C4-2B (cell line): ENCODE data around the gene AP1S1.
"Not testable (repeated sequence)": the region's sequence is repeated elsewhere in the genome, so short reads cannot be mapped to it uniquely, and the experiment has no call there.

Experiments used
- H3K27ac ChIP-seq: fragments of 450-650 bp; 2 replicates; pipeline ENCODE4 v1.5.1; 2017
- ZFX ChIP-seq: fragments of 450-650 bp; IDR thresholded peaks from 2 replicates; pipeline ENCODE4 v1.6.1; 2017
- TF ChIP-seq, protein P1 (sequence below): fragments of 450-650 bp; conservative IDR thresholded peaks from 2 replicates; pipeline ENCODE4 v1.5.1; 2017; ENCODE audit warnings: mild to moderate bottlenecking

Gene AP1S1

GRCh38 chr7:101153969-101154692, at the start of gene AP1S1:
Gene AP1S1 (plus strand): TSS chr7:101154476. CDS start chr7:101154515, 39 bp downstream.
- H3K27ac ChIP-seq, result peak within 1 kb of the TSS; percentile 95
- TF ChIP-seq, protein P1, sequence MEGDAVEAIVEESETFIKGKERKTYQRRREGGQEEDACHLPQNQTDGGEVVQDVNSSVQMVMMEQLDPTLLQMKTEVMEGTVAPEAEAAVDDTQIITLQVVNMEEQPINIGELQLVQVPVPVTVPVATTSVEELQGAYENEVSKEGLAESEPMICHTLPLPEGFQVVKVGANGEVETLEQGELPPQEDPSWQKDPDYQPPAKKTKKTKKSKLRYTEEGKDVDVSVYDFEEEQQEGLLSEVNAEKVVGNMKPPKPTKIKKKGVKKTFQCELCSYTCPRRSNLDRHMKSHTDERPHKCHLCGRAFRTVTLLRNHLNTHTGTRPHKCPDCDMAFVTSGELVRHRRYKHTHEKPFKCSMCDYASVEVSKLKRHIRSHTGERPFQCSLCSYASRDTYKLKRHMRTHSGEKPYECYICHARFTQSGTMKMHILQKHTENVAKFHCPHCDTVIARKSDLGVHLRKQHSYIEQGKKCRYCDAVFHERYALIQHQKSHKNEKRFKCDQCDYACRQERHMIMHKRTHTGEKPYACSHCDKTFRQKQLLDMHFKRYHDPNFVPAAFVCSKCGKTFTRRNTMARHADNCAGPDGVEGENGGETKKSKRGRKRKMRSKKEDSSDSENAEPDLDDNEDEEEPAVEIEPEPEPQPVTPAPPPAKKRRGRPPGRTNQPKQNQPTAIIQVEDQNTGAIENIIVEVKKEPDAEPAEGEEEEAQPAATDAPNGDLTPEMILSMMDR, result no peak
- no peak for TF ChIP-seq ZFX

DNA sequence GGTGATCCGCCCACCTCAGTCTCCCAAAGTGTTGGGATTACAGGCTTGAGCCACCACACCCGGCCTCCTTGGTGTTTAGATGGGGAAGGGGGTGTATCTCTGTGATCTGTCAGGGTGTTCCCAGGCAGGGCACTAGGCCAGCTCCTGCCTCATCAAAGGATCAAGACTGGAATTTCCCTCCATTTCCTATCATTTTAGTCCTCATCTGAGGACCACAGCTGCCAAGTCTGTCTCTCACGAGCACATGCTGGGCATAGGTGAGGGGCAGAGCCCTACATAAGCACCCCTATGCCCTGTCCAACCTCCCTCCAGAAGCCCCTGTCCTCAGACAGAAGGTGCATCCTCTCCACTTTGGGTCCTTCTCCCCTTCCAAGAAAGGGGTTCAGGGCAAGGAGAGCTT, 49.5 kb upstream of the AP1S1 start:
- H3K27ac ChIP-seq, result no peak overlapping the region
- no peak for TF ChIP-seq ZFX
- TF ChIP-seq, protein P1, result no peak

GRCh38 chr7:101105248-101105647, 49.0 kb upstream of the AP1S1 start:
- not testable (repeated sequence) for H3K27ac ChIP-seq

DNA sequence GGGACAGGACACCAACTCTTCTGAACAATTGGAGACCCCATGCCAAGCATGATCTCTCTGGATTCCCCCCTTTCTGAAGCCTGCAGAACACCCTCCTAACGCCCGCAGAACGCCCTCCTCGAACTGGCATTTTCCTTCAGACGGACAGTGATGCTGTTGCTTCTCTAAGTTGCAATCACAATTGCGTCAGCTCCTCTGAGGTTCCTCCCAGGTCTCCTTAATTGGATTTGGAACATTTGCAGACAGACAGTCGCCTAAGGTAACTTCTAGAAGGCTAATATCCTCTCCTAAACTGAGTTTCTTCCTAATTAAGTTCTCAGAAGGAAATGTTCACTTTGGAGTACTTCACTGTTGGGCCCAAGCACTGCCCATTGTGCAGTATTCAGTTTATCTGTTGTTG, 47.9 kb upstream of the AP1S1 start:
- H3K27ac ChIP-seq, result no peak overlapping the region
- no peak for TF ChIP-seq ZFX
- TF ChIP-seq, protein P1, result no peak

DNA sequence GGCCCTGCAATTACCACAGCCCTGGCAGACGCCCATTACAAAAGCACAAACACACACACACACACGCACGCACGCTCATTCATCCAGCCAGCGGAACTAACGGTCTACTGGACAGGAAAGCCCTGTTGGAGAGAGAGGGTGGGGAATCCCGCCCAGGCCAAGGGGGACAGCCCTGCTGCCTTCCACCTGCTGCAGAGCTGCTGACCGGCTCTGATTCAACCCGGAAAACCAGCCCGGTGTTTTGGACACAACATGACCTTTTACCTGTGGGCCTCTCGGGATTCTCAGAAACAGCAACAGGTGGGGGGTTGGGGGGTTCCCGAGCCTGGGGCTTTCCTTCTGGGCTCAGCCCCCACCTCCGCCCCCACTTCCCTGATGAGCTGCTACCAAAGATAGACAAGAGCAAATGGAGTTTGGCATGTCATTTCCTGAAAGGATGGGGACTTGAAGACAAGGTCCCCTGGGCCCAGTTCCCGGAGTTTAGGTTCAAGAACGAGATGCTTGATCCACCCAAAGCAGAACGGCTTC, 45.9 kb upstream of the AP1S1 start:
- no peak overlapping the region for H3K27ac ChIP-seq
- no peak for TF ChIP-seq ZFX
- TF ChIP-seq, protein P1, result no peak

DNA sequence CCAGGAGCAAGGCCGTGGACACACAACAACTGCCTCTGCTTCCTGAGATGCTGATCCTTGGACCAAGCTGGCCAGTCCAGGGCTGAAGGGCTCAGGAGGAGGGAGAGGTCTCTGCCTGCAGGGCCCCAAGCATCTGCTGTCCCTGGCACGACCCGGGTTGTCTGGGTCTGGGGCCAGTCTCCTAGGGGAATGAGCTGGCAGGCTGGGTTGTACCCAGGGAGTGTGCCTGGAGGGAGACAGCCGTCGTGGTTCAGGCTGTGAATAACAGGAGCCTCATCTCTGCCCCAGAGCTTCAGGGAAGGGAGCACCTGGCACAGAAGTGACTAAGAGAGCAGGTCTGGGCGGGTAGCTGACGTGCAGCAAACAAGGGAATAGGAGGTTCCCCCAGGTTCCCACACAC, 45.3 kb upstream of the AP1S1 start:
- TF ChIP-seq, protein P1, result no peak
- no peak for TF ChIP-seq ZFX
- no peak overlapping the region for H3K27ac ChIP-seq

DNA sequence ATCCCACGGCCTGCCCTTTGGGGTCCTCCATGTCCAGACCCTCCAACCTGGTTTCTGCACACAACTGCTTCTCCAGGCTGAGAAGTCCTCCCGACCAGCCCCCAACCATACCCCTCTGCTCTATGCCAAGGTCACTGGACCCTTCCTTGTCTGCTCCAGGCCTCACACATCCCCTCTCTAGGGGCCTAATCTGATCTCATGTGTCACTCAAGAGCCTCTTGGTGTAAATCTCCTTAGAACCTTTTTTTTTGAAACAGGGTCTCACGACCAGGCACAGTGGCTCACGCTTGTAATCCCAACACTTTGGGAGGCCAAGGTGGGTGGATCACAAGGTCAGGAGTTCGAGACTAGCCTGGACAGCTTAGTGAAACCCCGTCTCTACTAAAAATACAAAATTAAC, 44.9 kb upstream of the AP1S1 start:
- H3K27ac ChIP-seq, result no peak overlapping the region
- TF ChIP-seq ZFX, result no peak
- TF ChIP-seq, protein P1, result no peak

- H3K27ac ChIP-seq, result no peak overlapping the region
- no peak for TF ChIP-seq ZFX
- TF ChIP-seq, protein P1, result no peak
Measured at GRCh38 chr7:101111261-101111660, 43.0 kb upstream of the AP1S1 start.
